ENCODE results near the gene DUSP15. TPM values are rescaled to one million over a fixed set of nuclear protein-coding genes. Genes with fewer than 3 reads are reported as not detected.

The DUSP15 gene
- total RNA-seq, 1 donor from 2014 or later = 0.45 TPM

GRCh38 chr20:31836853-31837608 is 33.3 kb downstream of the DUSP15 start:
- no peaks in the 10 kb centered on the region for H3K27me3 ChIP-seq
- no peak for TF ChIP-seq EZH2phosphoT487 (IDR thresholded peaks at IDR 0.05)
- no peak for TF ChIP-seq CTCF (IDR thresholded peaks at IDR 0.05)
- TF ChIP-seq EZH2 (IDR thresholded peaks at IDR 0.05) = no peak
- Mint-ChIP-seq H3K4me1 (peaks cover 21% of the 10 kb centered on the region), H3K27ac (no peak overlapping the region), H3K9me3 (no peaks in the 10 kb centered on the region), H3K27me3 (ENCODE audit: insufficient read depth, low read depth) (no peaks in the 10 kb centered on the region), H3K4me3 (no peak overlapping the region), H3K36me3 (no peaks in the 10 kb centered on the region)
- no peaks in the 10 kb centered on the region for H4K20me1 ChIP-seq (ENCODE audit: low read depth)
- no peaks in the 10 kb centered on the region for H3K9me3 ChIP-seq (ENCODE audit: low read depth)
- no peak overlapping the region for H2AFZ ChIP-seq (replicated peaks)
- no peak overlapping the region for H3K4me3 ChIP-seq
- H3K4me2 ChIP-seq = no peak overlapping the region
- H3K79me2 ChIP-seq (ENCODE audit: low read depth) = no peaks in the 10 kb centered on the region
- H3K4me1 ChIP-seq = peaks cover 33% of the 10 kb centered on the region
- no peak overlapping the region for H3K27ac ChIP-seq
- H3K9ac ChIP-seq = no peak overlapping the region
- no peaks in the 10 kb centered on the region for H3K36me3 ChIP-seq
- peaks cover 14% of the 10 kb centered on the region for H3F3A ChIP-seq (ENCODE audit: low read depth)
- DNase-seq (ENCODE audit: low spot score) = peak; percentile 49

DNA sequence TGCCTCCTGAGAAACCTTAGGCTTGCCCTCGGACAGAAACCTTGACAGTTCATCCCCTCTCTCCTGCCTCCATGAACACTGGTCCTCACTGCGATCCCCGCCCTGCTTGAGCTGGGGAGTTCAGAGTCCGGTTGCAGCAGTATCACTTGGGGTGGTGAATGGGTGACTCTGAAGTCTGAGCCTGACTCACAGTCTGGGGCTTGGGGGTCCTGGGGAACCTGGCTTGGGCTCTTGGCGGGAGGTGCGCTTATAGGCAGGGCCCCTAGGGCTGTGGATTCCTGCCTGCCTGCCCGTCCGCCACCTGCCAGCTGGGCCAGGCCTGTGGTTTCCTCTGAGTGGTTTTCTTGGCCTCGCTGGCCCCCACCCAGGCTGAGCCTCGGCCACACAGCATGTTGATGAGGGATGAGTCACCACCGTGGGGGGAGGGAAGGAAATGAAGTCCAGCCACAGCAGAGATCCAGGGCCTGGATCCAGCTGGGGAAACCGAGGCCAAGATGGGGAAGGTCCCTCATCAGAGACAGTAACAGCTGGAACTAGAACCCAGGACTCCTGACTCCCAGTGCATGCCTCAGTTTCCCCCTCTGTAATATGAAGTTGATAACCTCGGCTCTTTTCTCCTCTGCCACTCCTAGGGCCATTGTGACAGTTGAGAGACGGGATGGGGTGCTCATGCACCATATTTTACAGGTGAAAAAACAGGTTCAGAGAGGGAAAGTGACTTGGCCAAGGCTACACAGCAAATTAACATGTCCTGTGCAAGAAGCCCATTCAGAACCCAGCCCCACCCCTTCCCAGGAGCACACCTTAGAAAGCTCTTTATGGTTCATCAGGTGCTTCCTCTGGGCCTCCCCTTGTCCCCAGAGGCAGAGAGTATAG is 34.1 kb downstream of the DUSP15 start:
- no peak overlapping the region for H3K4me3 ChIP-seq
- H4K20me1 ChIP-seq (ENCODE audit: low read depth) = no peaks in the 10 kb centered on the region
- Mint-ChIP-seq H3K9me3 (no peaks in the 10 kb centered on the region), H3K4me3 (no peak overlapping the region), H3K27ac (no peak overlapping the region), H3K4me1 (peaks cover 15% of the 10 kb centered on the region), H3K36me3 (no peaks in the 10 kb centered on the region), H3K27me3 (ENCODE audit: insufficient read depth, low read depth) (peaks cover 3% of the 10 kb centered on the region)
- H3K4me1 ChIP-seq = peaks cover 27% of the 10 kb centered on the region
- H3K9me3 ChIP-seq (ENCODE audit: low read depth) = no peaks in the 10 kb centered on the region
- H3F3A ChIP-seq (ENCODE audit: low read depth) = peaks cover 14% of the 10 kb centered on the region
- no peak overlapping the region for H2AFZ ChIP-seq (replicated peaks)
- no peaks in the 10 kb centered on the region for H3K27me3 ChIP-seq
- H3K36me3 ChIP-seq = no peaks in the 10 kb centered on the region
- H3K79me2 ChIP-seq (ENCODE audit: low read depth) = no peaks in the 10 kb centered on the region
- H3K9ac ChIP-seq = no peak overlapping the region
- no peak for DNase-seq (ENCODE audit: low spot score)
- H3K4me2 ChIP-seq = no peak overlapping the region
- TF ChIP-seq EZH2phosphoT487 (IDR thresholded peaks at IDR 0.05) = no peak
- TF ChIP-seq CTCF (IDR thresholded peaks at IDR 0.05) = no peak
- no peak for TF ChIP-seq EZH2 (IDR thresholded peaks at IDR 0.05)
- H3K27ac ChIP-seq = no peak overlapping the region

DNA sequence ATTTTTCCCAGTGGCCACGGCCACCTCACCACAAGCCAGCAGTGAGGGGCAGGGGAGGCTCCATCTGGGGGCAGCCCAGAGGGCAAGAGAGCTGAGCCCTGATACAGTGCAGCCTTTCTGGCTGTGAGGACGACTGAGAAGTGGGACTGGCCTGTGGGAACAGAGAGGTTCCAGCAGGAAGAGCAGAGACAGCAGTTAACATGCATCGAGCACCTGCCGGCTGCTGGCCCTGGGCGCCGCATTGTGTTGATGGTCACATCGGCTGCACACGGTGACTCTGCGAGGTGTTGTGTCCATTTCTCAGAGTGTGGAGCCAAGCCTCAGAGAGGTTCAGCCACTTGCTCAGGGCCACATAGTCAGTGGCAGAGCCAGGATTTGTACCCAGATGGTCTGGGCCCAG is 34.8 kb downstream of the DUSP15 start:
- Histone ChIP-seq H3K9ac (no peak overlapping the region), H3K79me2 (ENCODE audit: low read depth) (no peaks in the 10 kb centered on the region), H3F3A (ENCODE audit: low read depth) (peaks cover 14% of the 10 kb centered on the region), H3K9me3 (ENCODE audit: low read depth) (no peaks in the 10 kb centered on the region), H3K27me3 (no peaks in the 10 kb centered on the region), H3K4me1 (peaks cover 22% of the 10 kb centered on the region), H3K4me3 (no peak overlapping the region), H3K4me2 (no peak overlapping the region), H4K20me1 (ENCODE audit: low read depth) (no peaks in the 10 kb centered on the region), H3K36me3 (no peaks in the 10 kb centered on the region), H3K27ac (no peak overlapping the region), H2AFZ (replicated peaks) (no peak overlapping the region)
- Mint-ChIP-seq H3K27me3 (ENCODE audit: insufficient read depth, low read depth) (peaks cover 3% of the 10 kb centered on the region), H3K36me3 (no peaks in the 10 kb centered on the region), H3K4me3 (no peak overlapping the region), H3K4me1 (peaks cover 15% of the 10 kb centered on the region), H3K9me3 (no peaks in the 10 kb centered on the region), H3K27ac (no peak overlapping the region)
- no peak for DNase-seq (ENCODE audit: low spot score)
- TF ChIP-seq EZH2phosphoT487 (IDR thresholded peaks at IDR 0.05) (no peak), CTCF (IDR thresholded peaks at IDR 0.05) (no peak), EZH2 (IDR thresholded peaks at IDR 0.05) (no peak)

Data from neural progenitor cell (in vitro differentiated cells).